G401 (cell line): ENCODE data around the gene NRXN2. TPM values are rescaled to one million over a fixed set of nuclear protein-coding genes. Genes with fewer than 3 reads are reported as not detected.

Experiments used
- DNase-seq: peaks from one replicate; pipeline ENCODE4 v3.0.0-alpha.2; 2015; ENCODE audit warnings: low spot score
- in situ Hi-C: cut with HindIII; loops from 2 replicates; pipeline ENCODE4 v1.10.0; 2016; ENCODE audit warnings: low sequenced_read_pairs, mixed read lengths
- total RNA-seq: library from RNA; depleted of rRNA; stranded (reverse); fragments of >200 nt; shearing (Covaris generic); gene quantifications from 2 replicates; pipeline ENCODE4 v1.2.3, GENCODE V29; 2014

The NRXN2 gene
- total RNA-seq, 1 experiment from 2014 or later, result 16.7 TPM

DNA sequence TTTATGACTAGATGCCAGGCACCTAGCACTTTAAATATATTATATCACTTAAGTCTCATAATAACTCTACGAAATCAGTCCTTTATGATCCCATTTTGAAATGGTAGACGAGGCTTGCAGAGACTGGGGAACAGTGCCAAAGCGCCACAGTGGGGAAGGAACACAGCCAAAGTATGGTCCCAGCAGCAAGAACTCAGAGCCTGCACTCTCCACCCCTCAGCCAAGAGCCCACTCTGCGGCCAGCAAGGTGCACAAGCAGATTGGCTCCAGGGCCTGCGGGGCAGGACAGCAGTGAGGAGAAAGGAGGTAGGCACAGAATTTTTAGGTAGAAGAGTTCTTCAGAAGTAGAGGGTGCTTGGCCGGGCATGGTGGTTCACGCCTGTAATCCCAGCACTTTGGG lies 61.4 kb downstream of the NRXN2 start:
- in situ Hi-C loops, result no loop called here
- DNase-seq, result peak; percentile 64

DNA sequence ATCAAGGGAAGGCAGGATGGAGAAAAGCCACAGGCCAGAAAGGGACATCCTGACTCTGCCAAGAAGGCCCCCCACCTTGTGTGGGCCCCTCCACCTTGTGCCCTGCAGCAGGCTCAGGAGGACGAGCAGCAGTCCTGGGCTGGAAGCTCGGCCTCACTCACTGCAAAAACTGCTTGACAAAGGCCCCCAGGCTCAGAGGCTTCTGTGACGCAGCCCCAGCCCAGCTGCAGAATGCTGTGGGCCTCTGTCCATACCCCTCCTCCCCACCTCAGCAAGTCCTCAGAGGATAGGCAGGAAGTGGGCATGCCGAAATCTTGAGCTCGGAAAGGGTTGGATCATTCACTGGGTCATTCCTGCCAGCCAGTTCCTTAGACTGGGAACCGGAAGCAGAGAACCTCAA lies 61.9 kb downstream of the NRXN2 start:
- no peak for DNase-seq
- in situ Hi-C loops, result no loop called here

DNA sequence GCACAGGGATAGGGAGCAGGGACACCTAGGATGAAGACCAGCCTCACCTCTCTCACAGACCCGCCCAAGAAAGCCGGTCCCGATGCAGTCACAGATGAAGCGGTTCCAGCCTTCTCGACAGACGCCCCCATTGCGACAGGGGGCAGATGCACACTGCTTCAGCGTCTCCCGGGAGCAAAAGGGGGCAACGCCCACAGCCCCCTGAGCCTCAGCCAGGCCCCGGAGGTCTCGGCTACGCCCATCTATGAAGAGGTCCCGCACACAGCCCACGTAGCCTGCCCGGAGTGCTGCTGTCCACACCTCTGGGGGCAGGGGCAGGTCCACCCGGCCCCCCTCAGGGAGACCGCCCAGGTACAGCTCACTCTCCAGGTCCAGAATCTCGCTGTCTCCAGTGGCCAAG lies 62.3 kb downstream of the NRXN2 start:
- in situ Hi-C loops, result no loop called here
- no peak for DNase-seq

DNA sequence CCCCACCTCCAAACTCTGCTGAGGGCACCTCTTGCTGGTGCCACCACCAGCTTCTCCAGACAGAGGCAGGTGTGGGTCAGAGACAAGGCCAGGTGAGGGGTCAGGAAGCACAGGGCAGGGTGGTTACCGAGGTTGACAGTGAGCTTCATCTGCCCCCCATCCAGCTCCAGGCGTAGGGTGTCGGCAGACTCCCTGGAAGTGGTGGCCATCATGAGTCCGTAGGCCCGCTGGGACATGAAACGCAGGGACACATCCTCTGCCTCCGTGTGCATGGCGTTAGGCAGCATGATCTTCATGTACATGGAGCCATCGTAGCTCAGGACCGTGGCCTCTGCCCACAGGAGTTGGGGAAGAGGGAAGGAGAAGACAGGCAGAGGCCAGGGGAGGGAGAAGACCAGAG lies 62.8 kb downstream of the NRXN2 start:
- in situ Hi-C loops, result no loop called here

DNA sequence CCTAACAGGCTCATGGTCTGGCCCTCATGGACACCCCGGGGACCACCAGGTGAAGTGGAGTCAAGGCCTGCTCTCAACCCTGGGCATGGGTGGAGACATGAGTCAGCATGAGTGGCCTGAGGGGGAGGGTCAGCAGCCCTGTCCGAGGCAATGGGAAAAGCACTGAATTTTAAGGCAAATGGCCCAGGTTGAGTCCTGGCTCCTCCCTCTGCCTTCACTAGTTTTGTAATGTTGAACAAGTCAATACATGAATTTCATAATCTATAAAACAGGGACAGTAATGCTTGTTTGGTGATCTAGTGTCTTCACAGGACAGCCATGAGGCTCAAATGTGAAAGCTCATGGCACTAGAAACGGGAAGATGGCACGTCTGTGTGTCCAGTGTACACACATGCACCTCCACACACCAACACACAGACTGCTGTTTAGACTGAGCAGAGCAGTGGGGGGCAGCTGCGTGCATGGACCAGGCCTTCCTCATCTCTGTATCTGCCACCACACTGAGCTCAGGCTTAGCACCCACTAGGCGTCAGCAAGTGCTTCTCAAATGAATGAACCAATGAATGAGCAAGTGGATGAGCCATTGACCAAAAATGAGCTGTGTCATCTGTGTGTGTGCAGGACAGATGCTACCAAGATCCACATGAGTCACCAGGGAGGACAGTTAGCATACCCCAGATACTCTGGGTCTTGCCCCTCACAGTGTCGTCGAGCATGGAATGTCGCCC lies 63.4 kb downstream of the NRXN2 start:
- in situ Hi-C loops, result no loop called here
- no peak for DNase-seq

More for the DNA sequence above, 62.8 kb downstream of the NRXN2 start:
- no peak for DNase-seq

DNA sequence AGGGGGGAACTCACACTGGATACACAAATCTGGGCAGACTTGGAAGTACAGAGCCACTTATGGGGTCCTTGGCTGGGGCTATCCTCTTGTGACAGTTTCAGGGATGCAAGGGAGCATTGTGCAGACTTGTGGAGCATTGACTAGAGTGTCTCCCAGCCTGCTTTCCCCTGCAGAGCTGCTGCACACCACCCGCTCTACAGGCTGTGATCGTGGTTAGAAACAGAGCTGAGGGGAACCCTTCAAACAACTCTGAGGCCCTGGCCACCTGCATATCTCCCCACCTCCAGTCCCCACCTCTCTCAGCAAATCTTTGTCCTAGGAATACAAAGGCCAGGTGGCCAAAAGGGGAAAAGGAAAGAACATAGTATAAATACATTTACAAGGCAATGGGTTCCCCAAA lies 64.7 kb downstream of the NRXN2 start:
- DNase-seq, result no peak
- in situ Hi-C loops, result no loop called here

DNA sequence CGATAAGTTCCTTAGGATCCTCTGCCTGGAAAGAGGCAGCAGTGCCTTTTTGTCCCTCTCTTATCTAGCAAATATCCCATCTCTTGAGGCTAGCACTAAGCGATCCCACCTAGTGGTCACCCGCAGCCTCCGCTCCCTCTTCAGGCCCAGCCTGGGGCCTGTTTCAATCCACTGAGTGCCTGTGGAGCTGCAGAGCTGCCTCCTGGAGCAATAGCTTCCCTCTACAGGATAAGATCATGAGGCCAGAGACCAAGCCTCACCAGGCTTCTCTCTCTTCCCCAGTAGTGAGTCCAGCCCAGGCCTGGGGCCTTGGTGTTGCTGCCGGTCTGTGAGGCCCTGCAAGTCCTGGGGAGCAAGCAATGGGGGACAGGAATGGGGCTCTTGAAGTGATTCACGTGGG lies 66.1 kb downstream of the NRXN2 start:
- no peak for DNase-seq
- in situ Hi-C loops, result no loop called here

DNA sequence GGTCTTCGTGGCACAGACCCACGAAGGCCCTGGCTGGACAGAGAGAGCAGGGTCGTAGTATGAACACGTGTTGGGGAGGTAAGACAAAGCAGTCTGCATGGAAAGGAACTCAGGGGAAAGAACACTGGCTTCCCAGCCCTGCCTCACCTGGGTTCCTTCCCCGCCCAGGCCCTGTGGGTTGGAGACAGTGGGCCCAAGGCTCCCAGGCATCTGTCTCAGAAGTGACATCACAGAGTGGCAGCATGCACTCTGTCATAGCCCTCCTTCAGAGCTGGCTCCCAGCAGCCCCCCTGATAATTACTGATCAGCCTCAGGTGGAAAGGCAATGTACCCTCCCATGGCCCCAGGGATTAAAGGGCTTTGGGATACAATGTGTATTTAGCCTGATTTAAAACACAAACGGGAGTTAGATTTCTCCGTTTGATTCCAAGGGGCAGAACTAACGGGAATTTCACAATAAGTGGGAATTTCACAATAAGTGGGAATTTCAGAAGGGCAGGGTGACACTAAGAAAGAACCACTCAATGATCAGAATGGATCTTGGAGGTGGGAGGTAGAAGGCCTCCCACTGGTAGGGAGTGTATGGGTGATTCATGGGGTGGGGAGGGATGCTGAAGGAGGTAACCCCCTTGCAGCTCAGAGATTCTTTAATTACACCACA lies 66.9 kb downstream of the NRXN2 start:
- DNase-seq, result no peak

DNA sequence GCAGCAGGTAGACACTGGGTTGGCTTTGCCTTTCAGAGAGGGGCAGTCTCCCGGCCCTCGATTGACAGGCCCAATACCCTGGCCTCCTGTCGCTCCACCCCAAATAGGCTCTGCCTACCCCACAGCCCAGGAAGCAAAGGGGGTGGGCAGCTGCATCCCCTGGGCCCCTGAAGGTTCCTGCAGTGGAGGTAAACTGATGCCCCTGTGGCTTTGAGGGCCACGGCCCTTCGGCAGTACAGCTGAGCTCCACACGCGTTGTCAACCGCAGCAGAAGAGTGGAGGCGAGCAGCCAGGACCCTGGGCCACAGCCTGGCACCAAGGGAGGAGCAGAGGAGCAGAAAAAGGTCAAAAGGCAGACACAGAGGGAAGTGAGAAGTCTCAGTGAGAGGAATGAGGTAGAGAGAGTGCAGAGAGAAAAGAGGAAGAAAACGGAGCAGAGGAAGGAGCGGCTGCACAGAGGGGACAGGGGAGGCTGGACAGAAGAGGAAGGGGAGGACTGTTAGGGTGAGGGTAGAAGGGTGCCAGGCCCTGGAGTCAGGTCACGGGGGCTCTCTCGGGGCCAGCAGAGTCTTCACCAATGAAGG lies 67.9 kb downstream of the NRXN2 start:
- no peak for DNase-seq
- in situ Hi-C loops, result no loop called here

More for the DNA sequence above, 66.9 kb downstream of the NRXN2 start:
- in situ Hi-C loops, result no loop called here

DNA sequence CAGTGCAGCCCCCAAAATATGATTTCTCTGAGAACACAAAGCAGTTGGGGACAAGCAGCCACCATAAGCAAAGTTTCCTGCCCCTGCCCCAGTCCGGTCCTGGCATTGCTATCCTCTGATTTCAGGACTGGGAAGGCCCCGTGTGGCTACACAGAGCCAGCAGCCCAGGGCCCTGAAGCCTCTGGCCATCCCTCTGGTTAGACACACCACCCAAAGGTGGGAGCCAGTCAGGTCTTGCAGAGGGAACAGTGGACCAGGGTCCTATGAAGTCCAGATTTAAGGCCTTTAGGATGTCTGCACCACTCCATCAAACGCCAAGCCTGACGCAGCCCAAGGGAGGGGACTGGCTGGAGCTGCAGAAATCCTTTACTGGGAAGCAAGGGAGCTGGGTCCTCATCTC lies 68.6 kb downstream of the NRXN2 start:
- no peak for DNase-seq
- in situ Hi-C loops, result no loop called here

DNA sequence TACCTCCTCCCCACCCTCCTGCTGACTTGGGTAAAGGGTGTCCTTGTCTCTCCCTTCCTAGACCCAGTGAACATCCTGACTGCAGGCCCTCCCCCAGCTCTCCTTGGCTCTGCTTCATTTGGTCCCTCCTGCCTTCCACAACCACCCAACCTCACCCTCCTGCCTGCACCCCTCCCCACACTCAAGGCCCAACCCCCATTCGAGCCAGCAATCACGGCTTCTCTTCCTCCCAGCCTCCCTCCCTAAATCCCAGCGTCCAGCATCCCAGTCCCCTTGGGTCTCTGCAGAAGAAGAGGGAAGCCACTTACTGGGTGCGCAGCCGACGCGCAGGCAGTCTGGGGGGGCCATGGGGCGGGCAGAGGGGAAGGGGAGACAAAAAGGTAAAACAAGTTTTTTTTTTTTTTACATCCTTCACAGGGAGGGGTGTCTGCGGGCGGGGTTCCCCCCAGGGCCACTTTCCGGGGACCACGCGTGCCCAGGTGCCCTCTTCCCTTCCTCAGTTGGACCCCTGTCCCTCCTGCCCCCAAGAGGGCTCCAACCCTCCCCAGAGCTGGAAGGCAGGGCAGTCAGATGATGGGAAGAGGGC lies 69.5 kb downstream of the NRXN2 start:
- in situ Hi-C loops, result no loop called here
- DNase-seq, result no peak

DNA sequence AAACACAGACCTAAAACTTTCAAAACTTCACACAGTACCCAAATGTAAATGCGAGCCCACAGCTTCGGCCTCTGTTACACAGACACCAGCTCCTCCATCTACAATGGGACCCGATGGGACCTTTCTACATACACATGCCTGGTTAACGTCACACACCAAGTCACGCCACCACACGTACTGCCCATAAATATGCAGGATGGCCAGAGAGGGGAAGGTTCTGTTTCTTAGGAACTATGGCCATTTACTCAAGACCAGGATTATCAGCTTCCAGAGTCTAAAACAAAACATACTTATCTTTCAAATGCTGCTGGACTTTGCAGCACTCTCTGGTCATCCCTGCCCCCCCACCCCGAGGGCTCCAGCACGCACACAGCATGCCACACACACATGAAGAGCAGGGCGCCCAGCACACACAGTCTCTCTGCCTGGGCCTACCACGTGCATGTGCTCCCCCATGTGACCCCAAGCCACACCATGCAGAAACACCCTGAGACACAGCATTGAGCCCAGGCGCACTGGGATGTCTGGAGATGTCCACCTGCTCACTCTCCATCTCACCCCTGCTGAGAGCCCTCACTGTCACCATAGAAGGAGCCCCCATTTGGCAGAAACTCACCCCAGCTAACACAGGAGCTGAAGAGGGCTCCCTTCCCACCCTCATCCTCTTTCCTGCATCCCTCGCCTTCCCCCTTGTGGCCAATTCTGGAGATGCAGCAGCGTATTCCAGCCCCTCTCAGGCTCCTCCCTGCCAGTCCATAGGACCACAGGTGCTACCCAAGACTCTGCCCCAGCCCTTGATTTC lies 70.2 kb downstream of the NRXN2 start:
- in situ Hi-C loops, result no loop called here

DNA sequence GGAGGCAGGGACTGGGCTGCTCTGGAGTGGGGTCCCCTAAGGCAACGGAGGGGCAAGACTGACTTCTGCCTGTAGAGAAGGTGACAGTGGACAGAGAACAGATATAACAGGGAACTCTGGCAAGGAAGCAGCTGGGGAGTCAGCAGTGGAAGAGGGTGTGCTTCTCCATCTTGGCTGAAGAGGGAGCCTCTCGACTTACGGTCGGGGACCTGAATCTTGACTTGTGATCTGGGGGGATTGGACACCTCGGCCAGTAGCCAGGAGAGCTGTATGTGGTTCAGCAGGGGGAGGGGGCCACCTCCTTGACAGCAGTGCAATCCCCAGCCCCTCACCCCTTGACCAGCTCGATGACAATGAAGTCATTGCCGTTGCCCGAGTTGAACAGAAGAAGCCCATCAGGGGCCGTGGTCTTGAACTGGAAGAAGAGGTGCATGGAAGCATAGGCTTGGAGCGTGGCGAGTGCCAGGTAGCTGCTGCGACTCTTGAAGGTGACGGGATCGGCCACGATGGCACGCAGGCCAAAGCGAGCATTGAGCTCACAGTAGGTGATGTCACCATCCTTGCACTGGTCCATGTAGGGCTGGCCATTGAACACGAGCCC lies 72.0 kb downstream of the NRXN2 start:
- in situ Hi-C loops, result no loop called here
- DNase-seq, result peak; percentile 77

More for the DNA sequence above, 70.2 kb downstream of the NRXN2 start:
- DNase-seq, result peak; percentile 90

DNA sequence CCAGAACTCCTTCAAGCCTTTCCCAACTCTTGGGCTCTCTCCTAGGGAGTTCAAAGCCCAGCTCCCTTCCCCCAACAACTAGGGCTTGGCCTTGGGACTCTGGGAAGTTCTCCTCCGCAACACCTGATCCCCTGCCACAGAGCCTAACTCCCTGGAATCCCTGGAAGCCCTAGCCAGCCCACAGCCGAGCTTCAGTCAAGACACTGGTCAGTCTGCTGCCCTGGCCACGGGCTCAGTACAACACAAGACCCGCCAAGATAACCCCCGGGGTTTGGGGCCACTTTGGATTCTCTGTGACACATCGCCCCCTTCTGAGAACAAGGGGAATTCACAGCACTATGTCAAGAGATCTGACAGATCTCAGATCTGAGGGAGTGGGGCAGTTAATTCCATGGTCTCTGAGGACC lies 73.7 kb downstream of the NRXN2 start:
- DNase-seq, result peak; percentile 81
- in situ Hi-C loops, result no loop called here

DNA sequence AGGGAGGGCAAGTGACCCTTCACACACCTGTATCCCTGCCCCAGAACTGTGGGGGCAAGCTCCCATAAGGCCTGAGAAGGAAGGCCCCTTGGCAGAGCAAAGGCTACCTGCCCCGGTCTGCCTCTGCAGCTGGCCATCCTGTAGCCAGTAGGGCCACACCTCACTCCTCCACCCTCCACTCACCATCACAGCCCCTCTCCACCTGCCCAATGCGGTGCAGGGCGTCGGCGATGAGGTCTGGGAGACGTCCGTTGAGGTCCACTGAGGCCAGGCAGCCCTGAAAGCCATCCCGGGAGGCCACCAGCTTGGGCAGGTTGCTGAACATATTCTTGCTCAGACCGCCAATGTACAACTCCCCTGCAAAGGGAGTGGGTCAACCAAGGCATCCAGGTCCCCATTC lies 74.4 kb downstream of the NRXN2 start:
- in situ Hi-C loops, result no loop called here
- DNase-seq, result no peak

DNA sequence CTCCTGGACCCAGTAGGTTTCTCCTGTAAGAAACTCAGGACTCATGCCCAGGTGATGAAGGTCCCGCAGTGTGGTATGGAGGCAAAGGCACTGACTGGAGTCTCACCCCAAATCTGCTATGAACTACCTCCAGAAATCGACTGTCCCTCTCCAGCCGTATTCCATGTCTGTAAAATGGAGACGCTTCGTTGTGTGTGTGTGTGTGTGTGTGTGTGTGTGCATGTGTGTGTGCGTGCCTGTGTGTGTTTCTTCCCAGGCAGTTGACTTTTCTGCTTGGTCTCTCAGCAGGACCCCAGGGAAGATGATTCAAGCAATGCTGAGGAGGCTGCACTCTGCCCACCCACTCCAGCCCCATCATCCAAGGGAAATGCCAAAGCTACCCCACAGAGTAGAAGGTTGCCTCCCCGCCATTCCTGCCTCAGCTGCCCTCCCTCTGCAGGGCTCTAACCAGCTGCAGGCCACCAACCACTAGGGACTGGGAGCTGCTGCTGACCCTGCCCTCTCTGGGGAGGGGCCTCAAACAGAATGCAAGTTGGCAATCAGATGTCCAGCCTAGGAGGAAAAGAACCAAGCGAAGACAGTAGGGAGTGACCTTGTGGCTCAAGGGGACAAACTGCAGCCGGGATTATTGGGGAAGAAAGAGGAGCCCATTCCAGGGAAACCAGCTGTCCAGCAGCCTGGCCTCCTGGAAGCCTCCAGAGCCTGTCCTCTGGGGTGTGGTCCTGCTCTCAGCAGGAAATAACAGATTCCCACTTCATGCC lies 75.8 kb downstream of the NRXN2 start:
- in situ Hi-C loops, result no loop called here
- no peak for DNase-seq

DNA sequence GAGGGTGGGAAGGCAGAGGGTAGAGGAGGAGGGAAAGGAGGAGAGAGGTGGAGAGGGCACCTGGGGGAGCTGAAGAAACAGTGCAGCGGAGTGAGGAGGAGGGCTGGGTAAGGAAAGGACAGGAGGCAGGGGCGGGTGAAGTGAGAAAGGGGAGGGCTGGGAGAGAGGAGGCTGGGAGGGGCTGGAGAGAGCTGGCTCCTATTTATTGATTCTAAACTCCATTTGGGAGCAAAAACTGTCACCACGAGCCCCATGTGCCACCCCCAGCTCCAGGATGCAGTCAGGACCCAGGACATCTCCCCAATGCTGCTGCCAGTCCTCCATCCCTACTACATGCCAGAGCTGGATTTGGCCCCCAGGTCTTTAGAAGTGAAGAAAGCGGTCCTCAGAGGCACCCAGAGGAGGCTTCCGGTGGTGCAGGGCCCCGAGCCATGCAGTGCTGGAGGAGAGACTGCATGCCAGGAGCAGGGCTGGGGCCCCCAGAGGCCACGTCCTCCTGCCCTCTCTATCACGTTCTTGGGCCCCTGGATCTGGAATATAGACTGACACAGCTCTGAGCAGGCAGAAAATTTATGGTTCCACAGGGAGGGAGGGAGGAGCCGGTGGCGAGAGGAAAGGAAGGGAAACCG lies 78.2 kb downstream of the NRXN2 start:
- in situ Hi-C loops, result no loop called here
- DNase-seq, result no peak
